Ascending aorta (tissue), 2 donors: ENCODE data around the gene MFAP4. TPM values are rescaled to one million over a fixed set of nuclear protein-coding genes. Genes with fewer than 3 reads are reported as not detected.

Source experiments
- DNase-seq, 2 donors: peaks; one replicate each; pipeline ENCODE4 v3.0.0-alpha.2; 2019; ENCODE audit warnings: low spot score in 2 of 2
- H3K27ac ChIP-seq, 2 donors: fragments of 200-600 bp; sonication (generic); one replicate each; pipeline ENCODE4 v1.5.1; 2016 to 2017; ENCODE audit warnings: mild to moderate bottlenecking in 1 of 2
- H3K27me3 ChIP-seq: fragments of 200-600 bp; sonication (generic); one replicate; pipeline ENCODE4 v1.5.1; 2017
- H3K36me3 ChIP-seq, 2 donors: fragments of 200-600 bp; sonication (generic); one replicate each; pipeline ENCODE4 v1.5.1; 2016
- H3K4me1 ChIP-seq, 2 donors: fragments of 200-600 bp; sonication (generic); one replicate each; pipeline ENCODE4 v1.5.1; 2016 to 2017; ENCODE audit warnings: mild to moderate bottlenecking in 1 of 2
- H3K4me3 ChIP-seq, 2 donors: fragments of 200-600 bp; sonication (generic); one replicate each; pipeline ENCODE4 v1.5.1; 2016 to 2017; ENCODE audit warnings: mild to moderate bottlenecking in 1 of 2
- H3K9me3 ChIP-seq, 2 donors: fragments of 200-600 bp; sonication (generic); one replicate each; pipeline ENCODE4 v1.5.1; 2016
- intact Hi-C: fragments of 100-400 bp; cut with DNase I; formaldehyde crosslinking; loops from one replicate; pipeline ENCODE4 v1.15.1; 2023
- total RNA-seq: library from RNA; depleted of rRNA; stranded (reverse); fragments of >200 nt; gene quantifications from one replicate; pipeline ENCODE4 v1.1.0, GENCODE V29; 2016
- TF ChIP-seq, protein P1 (sequence below), 3 experiments: fragments of 200-600 bp in 2 of 3; fragments of 450-650 bp in 1 of 3; sonication (generic) in 2 of 3; IDR thresholded peaks; one replicate each; pipeline ENCODE4 v1.5.1; 2016 to 2019; ENCODE audit warnings: antibody characterized with exemption in 3 of 3, mild to moderate bottlenecking in 1 of 3, moderate library complexity in 1 of 3

MFAP4 gene
- total RNA-seq, 1 donor from 2014 or later: 280 TPM

DNA sequence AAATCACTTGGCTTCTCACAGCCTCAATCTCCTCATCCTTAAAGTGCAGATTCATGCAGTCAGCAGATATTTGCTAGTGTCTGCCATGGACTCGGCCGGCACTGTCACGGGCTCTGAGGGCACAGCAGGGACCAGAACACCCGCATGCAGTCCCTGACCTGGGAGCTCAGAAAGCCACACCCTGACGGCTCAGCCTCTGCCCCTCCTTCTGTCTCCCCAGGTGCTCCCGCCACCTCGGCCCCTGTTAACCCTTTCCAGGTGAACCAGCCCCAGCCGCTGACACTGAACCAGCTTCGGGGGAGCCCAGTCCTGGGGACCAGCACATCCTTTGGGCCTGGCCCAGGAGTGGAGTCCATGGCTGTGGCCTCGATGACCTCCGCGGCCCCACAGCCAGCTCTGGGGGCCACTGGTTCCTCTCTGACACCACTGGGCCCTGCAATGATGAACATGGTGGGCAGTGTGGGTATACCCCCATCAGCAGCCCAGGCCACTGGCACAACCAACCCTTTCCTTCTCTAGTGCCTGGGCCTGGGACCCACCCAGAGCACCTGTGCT is 53.2 kb downstream of the MFAP4 start:
- Histone ChIP-seq H3K27me3 (no peaks in the 10 kb centered on the region), H3K9me3 (no peaks in the 10 kb centered on the region), H3K27ac (no peak overlapping the region), H3K4me3 (no peak overlapping the region), H3K4me1 (peaks cover 0 to 2% of the 10 kb centered on the region in 2 donors), H3K36me3 (peaks cover 15 to 29% of the 10 kb centered on the region in 2 donors)
- intact Hi-C loops: no loop called here
- TF ChIP-seq, protein P1, sequence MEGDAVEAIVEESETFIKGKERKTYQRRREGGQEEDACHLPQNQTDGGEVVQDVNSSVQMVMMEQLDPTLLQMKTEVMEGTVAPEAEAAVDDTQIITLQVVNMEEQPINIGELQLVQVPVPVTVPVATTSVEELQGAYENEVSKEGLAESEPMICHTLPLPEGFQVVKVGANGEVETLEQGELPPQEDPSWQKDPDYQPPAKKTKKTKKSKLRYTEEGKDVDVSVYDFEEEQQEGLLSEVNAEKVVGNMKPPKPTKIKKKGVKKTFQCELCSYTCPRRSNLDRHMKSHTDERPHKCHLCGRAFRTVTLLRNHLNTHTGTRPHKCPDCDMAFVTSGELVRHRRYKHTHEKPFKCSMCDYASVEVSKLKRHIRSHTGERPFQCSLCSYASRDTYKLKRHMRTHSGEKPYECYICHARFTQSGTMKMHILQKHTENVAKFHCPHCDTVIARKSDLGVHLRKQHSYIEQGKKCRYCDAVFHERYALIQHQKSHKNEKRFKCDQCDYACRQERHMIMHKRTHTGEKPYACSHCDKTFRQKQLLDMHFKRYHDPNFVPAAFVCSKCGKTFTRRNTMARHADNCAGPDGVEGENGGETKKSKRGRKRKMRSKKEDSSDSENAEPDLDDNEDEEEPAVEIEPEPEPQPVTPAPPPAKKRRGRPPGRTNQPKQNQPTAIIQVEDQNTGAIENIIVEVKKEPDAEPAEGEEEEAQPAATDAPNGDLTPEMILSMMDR (IDR thresholded peaks at IDR 0.05): no peak
- DNase-seq: peak in 1 of 2 donors; percentile 5

Other genes starting within 250 kb of the MFAP4 start
- 51.0 TPM for gene EPN2, start 149.8 kb downstream of the MFAP4 start, total RNA-seq
- 49.1 TPM for gene B9D1, start 24.5 kb downstream of the MFAP4 start, total RNA-seq
- 146 TPM for gene MAPK7, start 8.7 kb downstream of the MFAP4 start, total RNA-seq
- gene RNF112, start 24.0 kb upstream of the MFAP4 start, total RNA-seq: 0.53 TPM
- 0.64 TPM for gene SLC47A1, start 146.7 kb upstream of the MFAP4 start, total RNA-seq